OCI-LY1 (cell line): ENCODE results near the gene HLA-DMA.

Experiments used
- H2AFZ ChIP-seq: fragments of 200-600 bp; sonication (generic), shearing (Covaris generic); 2 replicates; pipeline ENCODE4 v1.6.0; 2014; ENCODE audit warnings: antibody characterized with exemption, mild to moderate bottlenecking, low read length
- H3F3A ChIP-seq: fragments of 200-600 bp; sonication (generic), shearing (Covaris generic); 2 replicates; pipeline ENCODE4 v1.6.0; 2014; ENCODE audit warnings: mild to moderate bottlenecking, antibody characterized with exemption, low read length, moderate library complexity; ENCODE audit not compliant: insufficient read depth
- H3K27ac ChIP-seq: fragments of 200-600 bp; sonication (generic); 2 replicates; pipeline ENCODE4 v1.5.1; 2014; ENCODE audit warnings: low read length, mixed run types, mild to moderate bottlenecking, low read depth; ENCODE audit not compliant: poor library complexity, severe bottlenecking
- H3K27me3 ChIP-seq: fragments of 200-600 bp; sonication (generic); 2 replicates; pipeline ENCODE4 v1.6.0; 2014; ENCODE audit warnings: antibody characterized with exemption, mild to moderate bottlenecking, low read length, moderate library complexity; ENCODE audit not compliant: insufficient read depth
- H3K36me3 ChIP-seq: fragments of 200-600 bp; sonication (generic); 2 replicates; pipeline ENCODE4 v1.6.1; 2014; ENCODE audit warnings: mild to moderate bottlenecking, antibody characterized with exemption, low read length, moderate library complexity, mixed read lengths; ENCODE audit not compliant: insufficient read depth
- H3K4me1 ChIP-seq: fragments of 200-600 bp; sonication (generic); 2 replicates; pipeline ENCODE4 v1.5.1; 2014; ENCODE audit warnings: mild to moderate bottlenecking, low read length, moderate library complexity; ENCODE audit not compliant: insufficient read depth, severe bottlenecking
- H3K4me2 ChIP-seq: fragments of 200-600 bp; sonication (generic), shearing (Covaris generic); 2 replicates; pipeline ENCODE4 v1.6.1; 2014; ENCODE audit warnings: low read length
- H3K4me3 ChIP-seq: fragments of 200-600 bp; sonication (generic); 2 replicates; pipeline ENCODE4 v1.5.1; 2014; ENCODE audit warnings: low read length, low read depth, mild to moderate bottlenecking, mixed read lengths; ENCODE audit not compliant: poor library complexity, severe bottlenecking
- H3K79me2 ChIP-seq: fragments of 200-600 bp; shearing (Covaris generic); 2 replicates; pipeline ENCODE4 v1.6.1; 2016; ENCODE audit warnings: mixed run types, low read length, mixed read lengths; ENCODE audit not compliant: insufficient read depth
- H3K9ac ChIP-seq: fragments of 200-600 bp; sonication (generic), shearing (Covaris generic); 2 replicates; pipeline ENCODE4 v1.6.1; 2014; ENCODE audit warnings: mild to moderate bottlenecking, low read length, mixed read lengths
- H3K9me2 ChIP-seq: fragments of 200-600 bp; sonication (generic), shearing (Covaris generic); 2 replicates; pipeline ENCODE4 v1.6.1; 2014; ENCODE audit warnings: low read depth, mild to moderate bottlenecking, low read length, mixed read lengths
- H3K9me3 ChIP-seq: fragments of 200-600 bp; shearing (Covaris generic); 2 replicates; pipeline ENCODE4 v1.6.1; 2014; ENCODE audit warnings: low read length, mixed read lengths
- H4K20me1 ChIP-seq: fragments of 200-600 bp; sonication (generic), shearing (Covaris generic); 2 replicates; pipeline ENCODE4 v1.6.0; 2016; ENCODE audit warnings: mild to moderate bottlenecking, low read length; ENCODE audit not compliant: insufficient read depth
- EZH2 ChIP-seq: fragments of 200-600 bp; sonication (generic), shearing (Covaris generic); IDR thresholded peaks from 2 replicates; pipeline ENCODE4 v1.8.0; 2017; ENCODE audit warnings: borderline replicate concordance, mixed run types, mild to moderate bottlenecking, antibody characterized with exemption, low read length, moderate library complexity, mixed read lengths
- TF ChIP-seq, protein P1 (sequence below): fragments of 200-600 bp; sonication (generic), shearing (Covaris generic); IDR thresholded peaks from 2 replicates; pipeline ENCODE4 v1.5.1; 2017; ENCODE audit warnings: mild to moderate bottlenecking, antibody characterized with exemption, low read length, moderate library complexity, mixed read lengths

Gene HLA-DMA

GRCh38 chr6:32903952-32904351 is 48.9 kb downstream of the HLA-DMA start:
- no peak overlapping the region for H3K4me2 ChIP-seq
- no peaks in the 10 kb centered on the region for H3K4me1 ChIP-seq
- H3F3A ChIP-seq = no peaks in the 10 kb centered on the region
- H3K9me2 ChIP-seq = no peaks in the 10 kb centered on the region
- TF ChIP-seq, protein P1, sequence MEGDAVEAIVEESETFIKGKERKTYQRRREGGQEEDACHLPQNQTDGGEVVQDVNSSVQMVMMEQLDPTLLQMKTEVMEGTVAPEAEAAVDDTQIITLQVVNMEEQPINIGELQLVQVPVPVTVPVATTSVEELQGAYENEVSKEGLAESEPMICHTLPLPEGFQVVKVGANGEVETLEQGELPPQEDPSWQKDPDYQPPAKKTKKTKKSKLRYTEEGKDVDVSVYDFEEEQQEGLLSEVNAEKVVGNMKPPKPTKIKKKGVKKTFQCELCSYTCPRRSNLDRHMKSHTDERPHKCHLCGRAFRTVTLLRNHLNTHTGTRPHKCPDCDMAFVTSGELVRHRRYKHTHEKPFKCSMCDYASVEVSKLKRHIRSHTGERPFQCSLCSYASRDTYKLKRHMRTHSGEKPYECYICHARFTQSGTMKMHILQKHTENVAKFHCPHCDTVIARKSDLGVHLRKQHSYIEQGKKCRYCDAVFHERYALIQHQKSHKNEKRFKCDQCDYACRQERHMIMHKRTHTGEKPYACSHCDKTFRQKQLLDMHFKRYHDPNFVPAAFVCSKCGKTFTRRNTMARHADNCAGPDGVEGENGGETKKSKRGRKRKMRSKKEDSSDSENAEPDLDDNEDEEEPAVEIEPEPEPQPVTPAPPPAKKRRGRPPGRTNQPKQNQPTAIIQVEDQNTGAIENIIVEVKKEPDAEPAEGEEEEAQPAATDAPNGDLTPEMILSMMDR = no peak
- no peak for TF ChIP-seq EZH2
- no peak overlapping the region for H3K9ac ChIP-seq
- H3K4me3 ChIP-seq = no peak overlapping the region
- H2AFZ ChIP-seq = no peak overlapping the region
- no peak overlapping the region for H3K27ac ChIP-seq
- no peaks in the 10 kb centered on the region for H4K20me1 ChIP-seq
- H3K9me3 ChIP-seq = no peaks in the 10 kb centered on the region
- H3K36me3 ChIP-seq = peaks cover 21% of the 10 kb centered on the region
- H3K79me2 ChIP-seq = peaks cover 11% of the 10 kb centered on the region
- H3K27me3 ChIP-seq = no peaks in the 10 kb centered on the region
